PFSK-1 (cell line): ENCODE measurements around the gene IRGM.

Source experiments
- FOXP2 ChIP-seq: optimal IDR thresholded peaks from 2 replicates; pipeline ENCODE3; 2011; ENCODE audit warnings: borderline replicate concordance, control low read depth, inconsistent platforms; ENCODE audit not compliant: insufficient read depth; ENCODE audit errors: extremely low read length, extremely low read depth
- POLR2AphosphoS5 ChIP-seq: IDR thresholded peaks from 2 replicates; pipeline ENCODE4 v1.6.1; 2012; ENCODE audit warnings: low read depth, mild to moderate bottlenecking, control low read depth, low read length, moderate library complexity
- REST ChIP-seq, 2 experiments: IDR thresholded peaks; 2 replicates each; pipeline versions ENCODE4 v1.6.1 to v1.8.0; 2011 to 2012; ENCODE audit warnings: low read depth in 2 of 2, low read length in 2 of 2, control low read depth in 1 of 2, inconsistent platforms in 1 of 2, mild to moderate bottlenecking in 1 of 2, moderate library complexity in 1 of 2; ENCODE audit not compliant: insufficient read depth in 1 of 2
- SIN3A ChIP-seq: IDR thresholded peaks from 2 replicates; pipeline ENCODE4 v1.6.1; 2012; ENCODE audit warnings: mild to moderate bottlenecking, low read length, moderate library complexity, borderline replicate concordance; ENCODE audit not compliant: insufficient read depth
- TAF1 ChIP-seq: IDR thresholded peaks from 2 replicates; pipeline ENCODE4 v1.6.1; 2012; ENCODE audit warnings: low read length, control low read depth, borderline replicate concordance; ENCODE audit not compliant: insufficient read depth

Gene IRGM

DNA sequence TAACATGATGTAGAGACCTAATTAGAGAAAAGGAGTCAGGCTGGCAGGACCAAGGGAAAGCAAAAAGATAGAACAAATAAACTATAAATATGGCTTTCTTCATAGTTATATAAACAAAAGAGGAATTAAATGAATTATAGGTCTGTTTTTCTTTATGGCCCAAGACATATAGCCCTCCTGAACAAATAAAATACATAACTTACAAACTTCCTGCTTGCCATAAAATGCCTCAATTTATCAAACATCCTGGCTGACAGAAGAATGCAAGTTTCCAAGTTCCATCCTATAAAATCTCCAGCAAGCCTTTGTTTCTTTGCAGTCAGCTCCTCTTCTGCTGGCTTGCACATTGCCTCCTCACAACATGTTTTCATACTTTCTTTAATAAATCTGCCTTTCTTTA lies 31.3 kb upstream of the IRGM start:
- TF ChIP-seq TAF1 = no peak
- TF ChIP-seq SIN3A = no peak
- TF ChIP-seq FOXP2 = no peak
- no peak for TF ChIP-seq POLR2AphosphoS5
- no peak for TF ChIP-seq REST (IDR thresholded peaks at IDR 0.05; ENCODE audit: insufficient read depth in 1 of 2, low read depth in 2 of 2, low read length in 2 of 2)

- TF ChIP-seq REST (IDR thresholded peaks at IDR 0.05; ENCODE audit: insufficient read depth in 1 of 2, low read depth in 2 of 2, low read length in 2 of 2) (no peak), TAF1 (no peak), POLR2AphosphoS5 (no peak), SIN3A (no peak), FOXP2 (no peak)
Observed at GRCh38 chr5:150816946-150817345, 29.4 kb upstream of the IRGM start.

- TF ChIP-seq TAF1 (no peak), POLR2AphosphoS5 (no peak), FOXP2 (no peak), SIN3A (no peak)
Observed at GRCh38 chr5:150829744-150830143, 16.6 kb upstream of the IRGM start.

- TF ChIP-seq TAF1 = no peak
Observed at GRCh38 chr5:150836064-150836463, 10.3 kb upstream of the IRGM start.

DNA sequence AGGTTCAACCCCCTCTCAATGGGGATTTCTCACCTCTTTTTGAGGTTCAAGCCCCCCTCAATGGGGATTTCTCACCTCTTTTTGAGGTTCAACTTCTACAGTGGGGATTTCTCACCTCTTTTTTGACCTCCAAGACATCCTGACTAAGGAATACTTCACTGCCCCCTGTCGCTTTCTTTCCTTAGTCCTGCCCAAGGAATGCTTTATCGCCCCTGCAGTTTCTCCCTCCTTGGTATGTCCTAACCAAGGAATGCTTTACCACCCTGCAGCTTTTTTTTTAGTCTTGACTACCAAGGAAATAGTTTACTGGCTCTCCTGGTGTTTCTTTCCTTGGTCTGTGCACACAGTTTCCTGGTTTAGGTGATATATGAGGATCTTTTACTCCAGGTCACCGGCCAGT lies 9.6 kb upstream of the IRGM start:
- TF ChIP-seq TAF1 (no peak), FOXP2 (no peak), POLR2AphosphoS5 (no peak), REST (IDR thresholded peaks at IDR 0.05; ENCODE audit: insufficient read depth in 1 of 2, low read depth in 2 of 2, low read length in 2 of 2) (no peak), SIN3A (no peak)

DNA sequence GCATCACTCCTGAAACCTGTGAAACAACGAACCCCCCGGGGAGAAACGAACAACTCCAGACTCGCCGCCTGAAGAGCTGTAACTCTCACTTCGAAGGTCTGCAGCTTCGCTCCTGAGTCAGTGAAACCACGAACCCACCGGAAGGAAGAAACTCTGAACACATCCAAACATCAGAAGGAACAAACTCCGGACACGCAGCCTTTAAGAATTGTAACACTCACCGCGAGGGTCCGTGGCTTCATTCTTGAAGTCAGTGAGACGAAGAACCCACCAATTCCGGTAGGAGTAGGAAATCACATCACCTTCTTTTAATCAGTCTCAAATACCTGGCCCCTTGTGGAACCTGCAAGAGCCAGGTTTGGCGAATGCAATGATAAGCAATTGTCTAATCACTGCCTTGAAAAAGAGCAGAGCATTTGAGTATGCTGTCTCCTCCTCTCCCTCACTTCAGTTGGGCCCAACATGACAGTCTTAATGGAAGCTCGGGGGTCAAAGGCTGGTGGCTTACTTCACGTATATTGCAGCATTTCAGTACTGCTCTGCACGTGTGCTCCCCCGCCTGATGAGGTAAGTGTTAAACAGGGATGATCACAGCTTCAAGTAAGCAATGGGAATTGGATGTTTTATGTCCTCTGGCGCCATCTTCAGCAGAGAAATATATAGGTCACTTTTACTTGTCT lies 473 bp downstream of the IRGM start:
- TF ChIP-seq FOXP2 (no peak), REST (IDR thresholded peaks at IDR 0.05; ENCODE audit: insufficient read depth in 1 of 2, low read depth in 2 of 2, low read length in 2 of 2) (no peak), TAF1 (no peak), POLR2AphosphoS5 (no peak), SIN3A (no peak)
